ENCODE data around the gene DDX59. TPM values are rescaled to one million over a fixed set of nuclear protein-coding genes. Genes with fewer than 3 reads are reported as not detected.

DDX59 gene
- total RNA-seq (2014; rRNA removed; shearing (Covaris generic)): 9.6 and 11.2 TPM in 2 replicates

DNA sequence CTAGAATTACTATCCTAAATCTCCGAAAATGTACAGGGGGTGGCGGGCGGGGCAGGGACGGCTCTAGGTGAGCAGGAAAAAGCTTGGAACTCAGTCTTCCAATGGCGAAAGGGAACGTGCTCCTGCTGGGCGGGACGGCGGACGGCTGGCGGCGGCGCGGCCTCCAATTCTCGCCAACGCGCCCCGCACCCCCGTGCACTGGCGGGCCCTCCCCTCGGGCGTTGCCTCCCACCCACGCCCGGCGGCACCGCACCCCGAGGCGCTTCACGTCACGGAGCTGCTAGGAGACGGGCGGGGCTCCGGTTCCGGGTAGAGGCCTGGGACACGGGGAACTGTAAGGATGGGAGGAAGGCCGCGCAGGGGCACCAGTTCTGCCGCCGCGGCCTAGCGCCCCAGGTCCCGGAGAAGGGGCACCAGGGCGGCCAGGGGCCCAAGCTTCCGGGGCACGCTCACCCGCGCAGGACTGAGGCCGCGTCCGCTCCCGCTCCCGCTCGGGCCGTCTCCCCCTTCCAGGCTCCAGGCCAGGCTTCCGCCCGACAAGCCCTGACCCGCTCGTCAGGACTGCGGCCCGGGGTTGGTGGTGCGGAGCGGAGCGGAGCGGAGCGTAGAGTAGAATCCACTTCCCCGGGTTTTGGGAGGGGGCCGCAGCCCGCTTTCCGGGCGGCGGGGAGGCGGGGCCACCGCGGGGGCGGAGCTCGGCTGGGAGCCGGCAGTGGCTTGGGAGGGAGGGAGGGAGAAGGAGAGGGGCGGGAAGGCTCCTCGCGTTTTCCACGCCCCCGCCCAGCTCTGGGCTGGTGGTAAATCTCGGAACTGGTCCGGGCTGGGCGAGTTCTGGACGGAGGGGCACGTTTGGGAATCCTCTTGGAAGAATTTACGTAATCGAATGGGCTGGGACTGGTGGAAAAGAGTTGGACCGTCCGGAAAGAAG lies at the start of gene DDX59:
Gene DDX59 (minus strand): TSS at position 594 of the 928 bp plus-strand sequence. CDS start 3,167 bp downstream, outside the sequence.
- peak; percentile 92 to 93 for DNase-seq
- Histone ChIP-seq H3K9me3 (replicated peaks) (no peaks in the 10 kb centered on the region), H3K27me3 (no peaks in the 10 kb centered on the region), H3K36me3 (no peaks in the 10 kb centered on the region), H3K4me3 (peak within 1 kb of the TSS; percentile 78), H3K27ac (peak within 1 kb of the TSS; percentile 96), H3K4me1 (peaks cover 2% of the 10 kb centered on the region; the same call in 1 of the 2 replicates)

DNA sequence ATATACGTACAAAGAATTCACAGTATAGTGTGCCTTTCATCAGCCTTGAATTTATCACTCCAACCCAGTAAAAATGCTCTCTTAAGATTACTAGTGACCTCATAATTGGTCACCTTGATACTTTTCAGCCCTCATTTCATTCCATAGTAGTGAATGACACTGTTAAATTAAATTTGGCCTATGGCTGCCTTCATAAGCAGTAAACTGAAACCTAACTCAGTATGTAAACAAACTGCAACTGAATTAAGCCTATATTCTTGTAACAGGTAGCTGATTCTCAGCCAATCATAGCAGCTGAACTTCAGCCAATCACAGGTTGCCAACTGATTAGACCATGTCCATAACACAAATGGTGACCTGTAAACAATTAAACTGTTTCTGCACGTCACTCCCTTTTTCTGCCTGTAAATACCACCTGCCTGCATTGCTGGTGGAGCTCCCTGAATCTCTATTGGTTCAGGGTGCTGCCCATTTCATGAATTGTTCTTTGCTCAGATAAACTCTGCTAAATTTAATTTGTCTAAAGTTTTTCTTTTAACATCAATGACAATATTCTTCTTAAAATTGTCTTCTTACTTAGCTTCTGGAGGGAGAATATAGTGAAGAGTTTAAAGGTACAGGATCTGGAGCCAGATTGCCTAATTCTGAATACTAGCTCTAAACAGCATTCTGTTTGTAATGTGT lies 44.9 kb upstream of the DDX59 start:
- Histone ChIP-seq H3K36me3 (no peaks in the 10 kb centered on the region), H3K4me1 (no peaks in the 10 kb centered on the region), H3K4me3 (no peak overlapping the region), H3K27me3 (no peaks in the 10 kb centered on the region), H3K9me3 (replicated peaks) (no peaks in the 10 kb centered on the region), H3K27ac (no peak overlapping the region)
- DNase-seq: no peak

DNA sequence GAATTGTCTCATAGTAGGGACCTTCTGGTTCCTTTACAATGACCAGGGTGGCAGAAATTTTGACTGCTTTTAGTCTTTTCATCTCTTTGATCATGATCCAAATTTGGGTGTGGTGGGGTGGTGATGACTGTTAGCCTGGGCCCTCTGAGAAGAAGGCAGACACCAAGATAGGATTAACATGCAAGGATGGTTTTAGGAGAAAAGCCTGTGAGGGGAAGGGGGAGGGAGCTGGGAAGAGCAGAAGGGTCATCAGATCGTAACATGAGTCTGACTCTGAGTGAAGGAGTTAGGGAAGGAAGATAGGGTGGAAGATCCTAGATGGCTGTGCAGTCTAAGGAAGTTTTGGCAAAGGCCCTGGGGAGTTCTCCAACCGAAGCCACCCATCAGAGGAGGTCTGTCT lies 40.5 kb upstream of the DDX59 start:
- no peaks in the 10 kb centered on the region for H3K9me3 ChIP-seq (replicated peaks)

DNA sequence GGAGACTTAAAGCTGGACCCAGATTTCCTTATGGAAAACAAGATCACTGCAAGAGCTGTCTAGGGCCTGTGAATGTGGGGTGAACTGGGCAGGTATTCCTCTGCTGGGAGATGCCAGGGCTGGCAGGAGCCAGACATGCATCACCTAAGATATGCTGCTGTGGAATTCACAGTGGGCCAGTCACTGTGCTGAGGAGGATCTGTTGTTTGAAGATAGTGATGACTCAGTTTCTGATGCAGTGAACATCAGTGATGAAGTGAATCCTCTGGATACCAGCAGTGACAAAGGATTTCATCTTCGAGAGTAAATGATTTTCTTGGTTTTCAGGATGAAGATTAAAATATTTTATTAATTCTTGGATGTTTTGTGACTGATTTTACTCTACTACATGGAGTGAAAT lies 39.1 kb upstream of the DDX59 start:
- Histone ChIP-seq H3K27ac (no peak overlapping the region), H3K4me1 (no peaks in the 10 kb centered on the region), H3K4me3 (no peak overlapping the region), H3K36me3 (no peaks in the 10 kb centered on the region), H3K27me3 (no peaks in the 10 kb centered on the region), H3K9me3 (replicated peaks) (no peaks in the 10 kb centered on the region)
- DNase-seq: no peak

More for the DNA sequence above, 40.5 kb upstream of the DDX59 start:
- no peak overlapping the region for H3K4me3 ChIP-seq
- H3K27me3 ChIP-seq: no peaks in the 10 kb centered on the region
- no peaks in the 10 kb centered on the region for H3K4me1 ChIP-seq
- H3K36me3 ChIP-seq: no peaks in the 10 kb centered on the region
- no peak overlapping the region for H3K27ac ChIP-seq
- DNase-seq: no peak

DNA sequence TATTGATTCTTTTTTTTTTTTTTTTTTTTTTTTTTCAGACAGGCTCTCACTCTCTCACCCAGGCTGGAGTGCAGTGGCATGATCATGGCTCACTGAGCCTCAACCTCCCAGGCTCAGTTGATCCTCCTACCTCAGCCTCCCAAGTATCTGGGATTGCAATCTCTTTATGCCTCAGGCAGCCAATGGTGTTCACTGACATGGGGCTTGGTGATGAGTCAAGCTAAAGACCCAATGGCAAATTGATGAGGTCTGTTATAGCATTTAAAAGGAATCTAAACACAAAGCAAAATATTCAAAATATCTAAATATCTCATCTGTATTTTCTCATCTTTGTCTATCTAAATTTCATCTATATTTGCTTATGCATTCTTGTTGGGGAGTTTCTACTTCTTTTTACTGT lies 38.5 kb upstream of the DDX59 start:
- no peaks in the 10 kb centered on the region for H3K9me3 ChIP-seq (replicated peaks)
- DNase-seq: no peak
- H3K27ac ChIP-seq: no peak overlapping the region
- H3K4me1 ChIP-seq: no peaks in the 10 kb centered on the region
- H3K36me3 ChIP-seq: no peaks in the 10 kb centered on the region
- no peak overlapping the region for H3K4me3 ChIP-seq
- no peaks in the 10 kb centered on the region for H3K27me3 ChIP-seq

DNA sequence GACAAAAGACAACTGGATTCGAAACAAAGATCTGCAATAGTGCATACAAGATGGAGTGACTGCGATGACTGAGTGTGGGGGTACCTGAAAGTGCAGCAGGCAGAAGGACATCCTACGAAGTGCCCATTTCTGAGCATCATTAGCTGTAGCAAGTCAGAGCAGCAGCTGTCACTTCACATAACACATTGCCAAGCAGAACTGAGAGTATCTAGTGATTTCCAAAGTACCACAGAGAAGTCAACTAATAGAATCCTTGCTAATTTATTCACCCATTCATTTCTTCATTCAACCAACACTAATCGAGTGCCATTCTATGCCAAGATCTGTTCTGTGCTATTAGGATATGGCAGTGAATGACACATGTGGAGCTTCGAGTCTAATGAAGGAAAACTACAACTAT lies 37.4 kb upstream of the DDX59 start:
- H3K27ac ChIP-seq: no peak overlapping the region

DNA sequence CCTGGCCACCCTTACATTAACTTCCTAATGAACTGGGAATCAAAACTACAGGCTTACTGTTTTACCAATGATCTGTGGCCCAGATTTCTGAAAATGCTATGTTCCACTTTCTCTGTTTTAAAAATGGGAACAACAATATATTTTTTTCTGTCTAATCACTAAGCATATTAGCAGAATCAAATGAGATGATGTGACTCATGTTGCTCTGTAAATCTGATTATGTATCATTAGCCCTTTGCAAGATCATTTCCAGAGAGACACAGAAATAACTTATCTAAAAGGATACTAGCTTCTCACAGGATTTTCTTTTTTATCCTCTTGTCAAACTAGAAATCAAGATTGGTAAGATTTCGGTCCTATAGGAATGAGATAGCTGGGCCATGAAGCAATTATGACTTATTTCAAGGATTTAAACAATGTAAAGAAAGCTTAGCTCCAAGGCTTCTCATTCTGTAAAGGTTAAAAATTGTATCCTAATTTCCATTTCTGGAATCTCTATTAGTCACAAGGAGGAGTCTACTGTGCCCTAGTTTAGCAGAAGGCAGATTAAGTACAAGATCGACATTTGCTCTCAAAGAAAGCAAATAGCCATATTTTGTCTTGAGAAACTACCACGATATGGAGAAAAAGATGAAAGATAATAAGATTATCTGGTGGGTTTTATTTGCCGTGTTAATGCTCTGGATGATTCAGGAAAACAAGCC lies 36.6 kb upstream of the DDX59 start:
- no peak for DNase-seq
- Histone ChIP-seq H3K9me3 (replicated peaks) (no peaks in the 10 kb centered on the region), H3K27me3 (no peaks in the 10 kb centered on the region), H3K36me3 (no peaks in the 10 kb centered on the region), H3K4me1 (no peaks in the 10 kb centered on the region), H3K27ac (no peak overlapping the region), H3K4me3 (no peak overlapping the region)

More for the DNA sequence above, 37.4 kb upstream of the DDX59 start:
- Histone ChIP-seq H3K4me1 (no peaks in the 10 kb centered on the region), H3K27me3 (no peaks in the 10 kb centered on the region), H3K36me3 (no peaks in the 10 kb centered on the region), H3K4me3 (no peak overlapping the region), H3K9me3 (replicated peaks) (no peaks in the 10 kb centered on the region)
- no peak for DNase-seq

DNA sequence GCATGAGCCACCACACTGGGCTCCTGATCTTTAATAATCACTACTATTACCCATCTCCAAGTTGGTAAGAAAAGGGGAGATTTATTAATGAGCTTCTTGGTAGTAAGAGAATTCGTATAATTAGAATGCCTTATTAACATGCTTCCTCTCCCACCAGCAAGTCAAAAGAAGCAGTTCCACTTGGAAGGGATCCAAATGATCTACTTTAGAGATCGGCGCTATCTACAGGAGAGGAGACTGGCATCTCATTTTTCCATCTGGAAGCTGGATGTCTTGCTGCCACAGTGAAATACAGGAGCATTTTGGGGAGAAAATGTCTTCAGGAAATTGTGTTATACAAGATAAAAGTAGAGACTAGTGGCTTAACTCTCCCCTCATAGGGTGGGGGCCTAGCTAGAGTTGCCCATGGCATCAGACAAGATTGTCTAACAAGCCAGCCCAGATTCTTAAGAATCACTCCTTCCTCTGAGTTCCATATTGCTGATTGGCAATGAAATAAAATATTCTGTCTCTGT lies 35.3 kb upstream of the DDX59 start:
- Histone ChIP-seq H3K4me1 (no peaks in the 10 kb centered on the region), H3K36me3 (no peaks in the 10 kb centered on the region), H3K4me3 (no peak overlapping the region), H3K9me3 (replicated peaks) (no peaks in the 10 kb centered on the region), H3K27ac (no peak overlapping the region), H3K27me3 (no peaks in the 10 kb centered on the region)
- no peak for DNase-seq

DNA sequence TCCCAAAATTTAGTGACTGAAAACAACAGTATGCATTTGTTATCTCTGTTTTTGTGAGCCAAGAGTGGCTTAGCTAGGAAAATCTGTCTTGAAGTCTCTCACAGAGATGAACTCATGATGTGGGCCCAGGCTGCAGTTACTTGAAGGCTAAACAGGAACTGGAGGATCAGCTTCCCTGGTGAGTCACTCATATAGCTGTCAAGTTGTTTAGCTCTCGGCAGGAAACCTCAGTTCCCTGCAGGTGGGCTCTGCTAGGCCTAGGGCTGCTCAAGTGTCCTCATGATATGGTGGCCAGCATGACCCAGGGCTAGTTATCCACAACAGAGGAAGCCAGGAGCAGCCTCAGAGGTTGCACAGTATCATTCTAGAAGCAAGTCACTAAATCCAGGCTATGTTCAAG lies 30.2 kb upstream of the DDX59 start:
- H3K27ac ChIP-seq: no peak overlapping the region
- no peaks in the 10 kb centered on the region for H3K36me3 ChIP-seq
- no peaks in the 10 kb centered on the region for H3K27me3 ChIP-seq
- H3K9me3 ChIP-seq (replicated peaks): no peaks in the 10 kb centered on the region
- peak; percentile 3 to 8 for DNase-seq
- H3K4me1 ChIP-seq: no peaks in the 10 kb centered on the region
- H3K4me3 ChIP-seq: no peak overlapping the region

DNA sequence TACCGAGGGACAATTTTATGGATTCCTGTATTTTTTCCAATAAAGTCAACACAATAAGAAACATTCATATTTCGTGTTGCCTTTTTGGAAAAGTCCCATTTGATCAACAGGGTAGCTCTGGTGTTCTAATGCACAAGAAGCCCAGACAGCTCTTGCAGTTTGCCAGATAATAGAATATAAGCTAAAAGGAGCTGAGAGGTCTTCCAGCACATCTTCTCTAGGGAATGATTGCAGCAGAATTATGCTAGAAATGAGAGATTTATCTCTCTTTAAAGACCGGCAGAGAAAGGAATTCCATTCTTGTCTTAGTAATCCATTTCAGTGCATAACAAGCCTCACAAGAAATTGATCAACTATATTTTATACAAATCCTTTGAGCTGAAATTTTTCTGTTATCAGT lies 25.0 kb upstream of the DDX59 start:
- Histone ChIP-seq H3K27me3 (no peaks in the 10 kb centered on the region), H3K4me3 (no peak overlapping the region), H3K4me1 (no peaks in the 10 kb centered on the region), H3K9me3 (replicated peaks) (no peaks in the 10 kb centered on the region), H3K36me3 (no peaks in the 10 kb centered on the region), H3K27ac (no peak overlapping the region)
- no peak for DNase-seq

DNA sequence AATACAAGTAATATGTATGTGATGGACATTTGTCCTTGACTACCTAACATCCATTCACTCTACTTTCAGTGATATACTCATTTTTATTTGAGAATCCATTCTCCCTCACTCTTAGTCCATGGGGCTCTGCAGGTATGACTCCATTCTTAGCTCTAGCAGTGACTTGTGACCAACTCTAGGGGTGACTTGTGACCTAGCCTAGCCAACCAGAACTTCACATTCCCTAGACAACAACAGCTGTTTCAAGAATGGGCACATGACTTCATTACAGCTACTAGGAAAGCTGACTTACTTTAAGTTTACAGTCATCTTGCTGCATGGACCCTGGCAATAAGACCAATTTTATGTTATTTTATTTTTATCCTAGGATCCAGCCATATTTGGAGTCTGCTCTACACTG lies 23.6 kb upstream of the DDX59 start:
- DNase-seq: peak in 1 of 2 experiments; percentile 6
- H3K4me3 ChIP-seq: no peak overlapping the region
- H3K9me3 ChIP-seq (replicated peaks): no peaks in the 10 kb centered on the region
- no peaks in the 10 kb centered on the region for H3K36me3 ChIP-seq
- H3K4me1 ChIP-seq: no peaks in the 10 kb centered on the region
- no peaks in the 10 kb centered on the region for H3K27me3 ChIP-seq
- no peak overlapping the region for H3K27ac ChIP-seq

DNA sequence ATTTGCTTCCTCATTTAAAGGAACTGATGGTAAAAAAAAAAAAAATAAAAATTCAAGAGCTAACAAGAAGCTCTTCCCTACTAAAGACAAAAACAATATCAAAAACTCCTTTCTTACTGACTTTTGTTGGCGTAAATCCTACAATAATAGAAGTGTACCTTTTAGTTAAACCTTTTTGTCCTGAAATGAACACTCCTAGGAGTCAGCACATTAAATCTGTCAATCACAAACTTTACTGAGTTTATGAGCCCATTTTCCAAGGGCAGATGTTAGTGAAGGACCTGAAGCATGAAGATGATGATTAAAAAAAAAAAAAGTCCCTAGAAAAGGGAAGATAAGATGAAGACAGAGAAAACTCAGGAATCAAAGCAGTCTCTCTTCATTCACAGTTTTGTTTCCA lies 22.6 kb upstream of the DDX59 start:
- Histone ChIP-seq H3K36me3 (no peaks in the 10 kb centered on the region), H3K9me3 (replicated peaks) (no peaks in the 10 kb centered on the region), H3K27ac (no peak overlapping the region), H3K27me3 (no peaks in the 10 kb centered on the region), H3K4me3 (no peak overlapping the region), H3K4me1 (no peaks in the 10 kb centered on the region)
- no peak for DNase-seq

DNA sequence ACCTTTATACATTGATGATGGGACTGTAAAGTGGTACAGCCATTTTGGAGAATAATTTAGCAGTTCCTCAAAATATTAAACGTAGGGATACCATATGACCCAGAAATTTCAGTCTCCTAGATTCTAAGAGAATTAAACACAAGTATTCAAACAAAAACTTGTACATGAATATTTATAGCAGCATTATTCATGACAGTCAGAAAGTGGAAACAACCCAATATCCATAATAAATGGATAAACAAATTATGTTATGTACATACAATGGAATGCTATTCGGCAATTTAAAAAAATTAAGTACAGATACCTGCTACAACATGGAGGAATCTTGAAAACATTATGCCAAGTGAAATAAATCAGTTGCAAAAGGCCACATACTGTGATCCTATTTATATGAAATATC lies 16.9 kb upstream of the DDX59 start:
- H3K4me3 ChIP-seq: no peak overlapping the region
- H3K4me1 ChIP-seq: no peaks in the 10 kb centered on the region
- no peaks in the 10 kb centered on the region for H3K27me3 ChIP-seq
- H3K9me3 ChIP-seq (replicated peaks): no peaks in the 10 kb centered on the region
- no peak for DNase-seq
- H3K27ac ChIP-seq: no peak overlapping the region
- H3K36me3 ChIP-seq: no peaks in the 10 kb centered on the region

DNA sequence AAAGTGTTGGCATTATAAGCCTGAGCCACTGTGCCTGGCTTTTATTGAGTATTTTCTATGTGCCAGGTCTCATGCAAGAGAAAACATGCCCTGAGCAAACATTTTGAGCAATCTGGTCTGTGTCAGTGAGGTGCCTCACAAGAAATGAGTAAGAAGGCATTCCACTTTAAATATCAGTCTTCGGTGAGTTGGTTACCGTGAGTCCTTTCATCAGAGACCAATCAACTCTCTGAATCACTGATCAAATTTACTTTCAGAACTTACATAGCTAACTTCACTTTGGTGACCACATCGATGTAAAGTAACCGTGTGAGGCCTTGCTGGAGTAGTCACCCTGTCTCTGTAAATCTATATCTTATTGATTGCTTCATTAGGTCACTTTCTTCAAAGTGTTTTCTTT lies 14.3 kb upstream of the DDX59 start:
- Histone ChIP-seq H3K4me1 (no peaks in the 10 kb centered on the region), H3K27ac (no peak overlapping the region), H3K27me3 (no peaks in the 10 kb centered on the region), H3K4me3 (no peak overlapping the region), H3K9me3 (replicated peaks) (no peaks in the 10 kb centered on the region), H3K36me3 (no peaks in the 10 kb centered on the region)
- DNase-seq: no peak

DNA sequence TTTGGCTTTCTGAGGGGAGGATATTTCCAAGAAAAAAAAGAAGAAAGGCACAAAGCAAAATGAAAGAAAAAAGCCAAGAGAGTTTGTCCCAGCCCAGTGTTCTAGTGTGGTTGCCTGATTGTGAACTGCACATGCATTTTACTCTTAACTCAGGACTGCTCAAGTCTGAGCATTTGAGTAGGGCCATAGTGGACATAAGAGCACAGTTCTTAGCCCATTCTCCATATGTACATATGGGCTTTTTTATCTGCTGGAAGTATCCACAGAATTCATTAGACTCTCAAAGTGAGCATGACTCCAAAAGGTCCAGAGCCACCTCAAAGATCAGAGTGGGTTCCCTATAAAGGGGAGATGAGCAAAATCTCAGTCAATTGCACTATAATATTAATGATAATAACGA lies 13.6 kb upstream of the DDX59 start:
- H3K27ac ChIP-seq: no peak overlapping the region
- H3K4me3 ChIP-seq: no peak overlapping the region
- H3K9me3 ChIP-seq (replicated peaks): no peaks in the 10 kb centered on the region
- no peaks in the 10 kb centered on the region for H3K36me3 ChIP-seq
- no peak for DNase-seq
- no peaks in the 10 kb centered on the region for H3K27me3 ChIP-seq
- no peaks in the 10 kb centered on the region for H3K4me1 ChIP-seq
